ENCODE measurements around the gene COL28A1.
"Not testable (repeated sequence)": the region's sequence is repeated elsewhere in the genome, so short reads cannot be mapped to it uniquely, and the experiment has no call there.

Gene COL28A1

GRCh38 chr7:7561591-7561990, 25.9 kb upstream of the COL28A1 start:
- not testable (repeated sequence) for DNase-seq

GRCh38 chr7:7557252-7557651, 21.6 kb upstream of the COL28A1 start:
- DNase-seq = no peak

GRCh38 chr7:7556852-7557251, 21.2 kb upstream of the COL28A1 start:
- DNase-seq = no peak

GRCh38 chr7:7554649-7555575, 19.2 kb upstream of the COL28A1 start:
- no peak for DNase-seq

GRCh38 chr7:7554021-7554432, 18.4 kb upstream of the COL28A1 start:
- no peak for DNase-seq

- DNase-seq = no peak
These were observed 17.7 kb upstream of the COL28A1 start for GRCh38 chr7:7553386-7553785.

- no peak for DNase-seq
These were observed 16.5 kb upstream of the COL28A1 start for GRCh38 chr7:7552199-7552598.

GRCh38 chr7:7550663-7551062, 15.0 kb upstream of the COL28A1 start:
- DNase-seq = no peak

- no peak for DNase-seq
These were observed 12.7 kb upstream of the COL28A1 start for GRCh38 chr7:7548407-7548806.

- no peak for DNase-seq
These were observed 6.7 kb upstream of the COL28A1 start for GRCh38 chr7:7542251-7542835.

GRCh38 chr7:7539711-7540110, 4.0 kb upstream of the COL28A1 start:
- DNase-seq = no peak

- DNase-seq = no peak
These were observed 3.5 kb upstream of the COL28A1 start for GRCh38 chr7:7539152-7539551.

- no peak for DNase-seq
These were observed 2.0 kb upstream of the COL28A1 start for GRCh38 chr7:7537711-7538110.

- DNase-seq = no peak
These were observed 835 bp upstream of the COL28A1 start for GRCh38 chr7:7536396-7537019.

- no peak for DNase-seq
These were observed 1.7 kb downstream of the COL28A1 start for GRCh38 chr7:7533831-7534430.

GRCh38 chr7:7529328-7529727, 6.3 kb downstream of the COL28A1 start:
- DNase-seq = no peak

GRCh38 chr7:7527047-7527446, 8.6 kb downstream of the COL28A1 start:
- DNase-seq = no peak

- DNase-seq = no peak
These were observed 9.7 kb downstream of the COL28A1 start for GRCh38 chr7:7526006-7526405.

GRCh38 chr7:7524121-7524520, 11.6 kb downstream of the COL28A1 start:
- DNase-seq = no peak

GRCh38 chr7:7522421-7522820, 13.3 kb downstream of the COL28A1 start:
- no peak for DNase-seq

- no peak for DNase-seq
These were observed 14.4 kb downstream of the COL28A1 start for GRCh38 chr7:7521259-7521658.

- DNase-seq = no peak
These were observed 16.1 kb downstream of the COL28A1 start for GRCh38 chr7:7519528-7519927.

- no peak for DNase-seq
These were observed 16.6 kb downstream of the COL28A1 start for GRCh38 chr7:7519056-7519455.
